Activated CD4-positive, alpha-beta T cell treated with anti-CD3 and anti-CD28 coated beads for 36 hours (primary cell): Measurements from ENCODE around the gene TMEM87A. TPM values are rescaled to one million over a fixed set of nuclear protein-coding genes. Genes with fewer than 3 reads are reported as not detected.

ENCODE experiments used
- ATAC-seq: fragments of 200-7000 bp; cut with Tn5 transposase; one replicate; pipeline ENCODE4 v1.10.0; 2021; ENCODE audit warnings: mild to moderate bottlenecking, moderate library complexity
- CTCF ChIA-PET: fragments of 350-600 bp; sonication (Branson Sonifier 250); formaldehyde crosslinking; loops from one replicate; lab custom pipeline; 2021; ENCODE audit warnings: antibody characterized with exemption; lab: Charles Lee
- POLR2A ChIA-PET: fragments of 350-600 bp; sonication (Branson Sonifier 250); formaldehyde crosslinking; loops from one replicate; lab custom pipeline; 2021; ENCODE audit warnings: antibody characterized with exemption, inconsistent platforms; lab: Charles Lee
- DNase-seq: peaks from one replicate; pipeline ENCODE4 v3.0.0-alpha.2; 2020
- H3K27ac Mint-ChIP-seq: one replicate; pipeline ENCODE4 v1.8.0; 2021; ENCODE audit warnings: mixed read lengths
- H3K27me3 Mint-ChIP-seq: one replicate; pipeline ENCODE4 v1.8.0; 2021; ENCODE audit warnings: mixed read lengths
- H3K36me3 Mint-ChIP-seq: one replicate; pipeline ENCODE4 v1.8.0; 2021; ENCODE audit warnings: low read depth, mixed read lengths
- H3K4me1 Mint-ChIP-seq: one replicate; pipeline ENCODE4 v1.8.0; 2021; ENCODE audit warnings: mixed read lengths
- H3K4me3 Mint-ChIP-seq: one replicate; pipeline ENCODE4 v1.8.0; 2021; ENCODE audit warnings: mild to moderate bottlenecking, moderate library complexity, mixed read lengths
- H3K9me3 Mint-ChIP-seq: one replicate; pipeline ENCODE4 v1.8.0; 2021; ENCODE audit warnings: low read depth, mixed read lengths
- intact Hi-C, 2 experiments: fragments of 100-400 bp; cut with DNase I in 1 of 2; cut with micrococcal nuclease in 1 of 2; formaldehyde crosslinking; loops; one replicate each; pipeline versions ENCODE4 v1.14.2 to v1.15.1; 2022 to 2024; cut with DNase I, micrococcal nuclease
- total RNA-seq, 2 experiments: library from RNA; stranded (reverse); gene quantifications; one replicate each; pipeline ENCODE4 v1.2.3, GENCODE V29; 2021

Gene TMEM87A
- total RNA-seq, 2 experiments from 2014 or later = 20.5 to 29.0 TPM

- ATAC-seq = no peak
- DNase-seq = no peak
- POLR2A ChIA-PET = no interaction called here
- no peak overlapping the region for H3K27ac Mint-ChIP-seq
- no peaks in the 10 kb centered on the region for H3K4me1 Mint-ChIP-seq
- H3K36me3 Mint-ChIP-seq = peaks cover 10% of the 10 kb centered on the region
- intact Hi-C loops = no loop called here
- H3K4me3 Mint-ChIP-seq = no peak overlapping the region
- no peaks in the 10 kb centered on the region for H3K27me3 Mint-ChIP-seq
- H3K9me3 Mint-ChIP-seq = no peaks in the 10 kb centered on the region
- CTCF ChIA-PET = interaction anchor here (0.8 kb wide), 1 partner anchor 58 kb away, joined by 3 read pairs; no protein-coding TSS in a partner anchor
Measured at GRCh38 chr15:42286445-42287029, 13.3 kb upstream of the TMEM87A start.

GRCh38 chr15:42285034-42285433 is 11.8 kb upstream of the TMEM87A start:
- Mint-ChIP-seq H3K4me1 (no peaks in the 10 kb centered on the region), H3K27ac (no peak overlapping the region), H3K36me3 (peaks cover 12% of the 10 kb centered on the region), H3K9me3 (no peaks in the 10 kb centered on the region), H3K27me3 (no peaks in the 10 kb centered on the region), H3K4me3 (no peak overlapping the region)
- intact Hi-C loops = no loop called here
- DNase-seq (no peak), ATAC-seq (no peak)
- POLR2A ChIA-PET = no interaction called here
- CTCF ChIA-PET = no interaction called here

- H3K4me3 Mint-ChIP-seq = no peak overlapping the region
- H3K4me1 Mint-ChIP-seq = no peaks in the 10 kb centered on the region
- ATAC-seq (no peak), DNase-seq (no peak)
- H3K27me3 Mint-ChIP-seq = no peaks in the 10 kb centered on the region
- H3K27ac Mint-ChIP-seq = no peak overlapping the region
- ChIA-PET POLR2A (no interaction called here), CTCF (interaction anchor here (0.8 kb wide), 1 partner anchor 22 kb away, joined by 3 read pairs; no protein-coding TSS in a partner anchor)
- intact Hi-C loops = no loop called here
- H3K9me3 Mint-ChIP-seq = no peaks in the 10 kb centered on the region
- peaks cover 14% of the 10 kb centered on the region for H3K36me3 Mint-ChIP-seq
Measured at GRCh38 chr15:42284551-42284950, 11.3 kb upstream of the TMEM87A start.

GRCh38 chr15:42283671-42284070 is 10.4 kb upstream of the TMEM87A start:
- intact Hi-C loops = no loop called here
- Mint-ChIP-seq H3K4me1 (no peaks in the 10 kb centered on the region), H3K27ac (no peak overlapping the region), H3K27me3 (no peaks in the 10 kb centered on the region), H3K9me3 (no peaks in the 10 kb centered on the region), H3K36me3 (peaks cover 14% of the 10 kb centered on the region), H3K4me3 (no peak overlapping the region)
- POLR2A ChIA-PET = interaction anchor here (0.5 kb wide), 1 partner anchor 262 kb away, joined by 3 read pairs; no protein-coding TSS in a partner anchor
- DNase-seq (no peak), ATAC-seq (no peak)
- CTCF ChIA-PET = interaction anchor here (0.8 kb wide), 1 partner anchor 23 kb away, joined by 3 read pairs; no protein-coding TSS in a partner anchor

- intact Hi-C loops = no loop called here
- Mint-ChIP-seq H3K36me3 (peaks cover 12% of the 10 kb centered on the region), H3K4me1 (no peaks in the 10 kb centered on the region), H3K4me3 (no peak overlapping the region), H3K27ac (no peak overlapping the region), H3K27me3 (no peaks in the 10 kb centered on the region), H3K9me3 (no peaks in the 10 kb centered on the region)
- ATAC-seq (no peak), DNase-seq (no peak)
- ChIA-PET CTCF (interaction anchor here (0.6 to 0.7 kb wide), 2 partner anchors 170 to 1499 kb away, joined by 3 to 4 read pairs; no protein-coding TSS in a partner anchor), POLR2A (interaction anchor here (0.5 to 1.2 kb wide), 2 partner anchors 18 to 263 kb away, joined by 3 read pairs; no protein-coding TSS in a partner anchor)
Measured at GRCh38 chr15:42282926-42283325, 9.7 kb upstream of the TMEM87A start.

GRCh38 chr15:42282344-42282743 is 9.1 kb upstream of the TMEM87A start:
- Mint-ChIP-seq H3K27me3 (no peaks in the 10 kb centered on the region), H3K27ac (no peak overlapping the region), H3K4me1 (no peaks in the 10 kb centered on the region), H3K9me3 (no peaks in the 10 kb centered on the region), H3K4me3 (no peak overlapping the region), H3K36me3 (peaks cover 10% of the 10 kb centered on the region)
- POLR2A ChIA-PET = interaction anchor here (1.2 kb wide), 1 partner anchor 17 kb away, joined by 3 read pairs; no protein-coding TSS in a partner anchor
- intact Hi-C loops = no loop called here
- no peak for ATAC-seq
- CTCF ChIA-PET = interaction anchor here (0.6 to 1.1 kb wide), 3 partner anchors 40 to 1500 kb away, joined by 3 to 5 read pairs (median 4); no protein-coding TSS in a partner anchor
- DNase-seq = no peak

- H3K4me3 Mint-ChIP-seq = no peak overlapping the region
- intact Hi-C loops = loop anchor here in 1 of 2 experiments (10.0 kb wide), 1 partner anchor 196 kb away; no protein-coding TSS in a partner anchor
- H3K9me3 Mint-ChIP-seq = no peaks in the 10 kb centered on the region
- peaks cover 13% of the 10 kb centered on the region for H3K36me3 Mint-ChIP-seq
- no peak for DNase-seq
- CTCF ChIA-PET = interaction anchor here (0.7 to 0.9 kb wide), 2 partner anchors 9 to 269 kb away, joined by 3 read pairs; partner anchors contain the start of genes HAUS2 and LRRC57
- peaks cover 12% of the 10 kb centered on the region for H3K4me1 Mint-ChIP-seq
- POLR2A ChIA-PET = no interaction called here
- no peak overlapping the region for H3K27ac Mint-ChIP-seq
- H3K27me3 Mint-ChIP-seq = no peaks in the 10 kb centered on the region
- peak; percentile 72 for ATAC-seq
Measured at GRCh38 chr15:42279234-42279723, 6.0 kb upstream of the TMEM87A start.

- Mint-ChIP-seq H3K4me1 (peaks cover 18% of the 10 kb centered on the region), H3K4me3 (no peak overlapping the region), H3K27ac (no peak overlapping the region), H3K36me3 (peaks cover 13% of the 10 kb centered on the region), H3K27me3 (no peaks in the 10 kb centered on the region), H3K9me3 (no peaks in the 10 kb centered on the region)
- ChIA-PET POLR2A (no interaction called here), CTCF (interaction anchor here (0.6 to 0.8 kb wide), 2 partner anchors 12 to 23 kb away, joined by 3 read pairs; no protein-coding TSS in a partner anchor)
- DNase-seq (no peak), ATAC-seq (no peak)
- intact Hi-C loops = loop anchor here in 1 of 2 experiments (10.0 kb wide), 1 partner anchor 198 kb away; no protein-coding TSS in a partner anchor
Measured at GRCh38 chr15:42276762-42277161, 3.5 kb upstream of the TMEM87A start.

- no peak for DNase-seq
- no peak for ATAC-seq
- Mint-ChIP-seq H3K36me3 (peaks cover 17% of the 10 kb centered on the region), H3K27me3 (no peaks in the 10 kb centered on the region), H3K4me3 (peak overlapping the region; percentile 81), H3K27ac (peak overlapping the region; percentile 82), H3K9me3 (no peaks in the 10 kb centered on the region), H3K4me1 (peaks cover 26% of the 10 kb centered on the region)
- CTCF ChIA-PET = interaction anchor here (0.6 to 1.1 kb wide), 3 partner anchors 11 to 141 kb away, joined by 3 read pairs; no protein-coding TSS in a partner anchor
- intact Hi-C loops = loop anchor here in 1 of 2 experiments (10.0 kb wide), 1 partner anchor 199 kb away; no protein-coding TSS in a partner anchor
- POLR2A ChIA-PET = interaction anchor here (0.6 kb wide), 2 partner anchors 69 to 94 kb away, joined by 4 to 5 read pairs; no protein-coding TSS in a partner anchor
Measured at GRCh38 chr15:42275780-42276391, 2.7 kb upstream of the TMEM87A start.

GRCh38 chr15:42274702-42274989 is 1.4 kb upstream of the TMEM87A start:
- ATAC-seq (no peak), DNase-seq (no peak)
- intact Hi-C loops = loop anchor here (5.0 to 10.0 kb wide), 6 partner anchors 82 to 1322 kb away; partner anchors contain the start of genes CHAC1 (in 1 of the 2), JMJD7 (in 1 of the 2) and TTBK2 (in 1 of the 2)
- Mint-ChIP-seq H3K9me3 (no peaks in the 10 kb centered on the region), H3K4me3 (peak overlapping the region; percentile 81), H3K27ac (peak overlapping the region; percentile 98), H3K36me3 (peaks cover 12% of the 10 kb centered on the region), H3K4me1 (peaks cover 37% of the 10 kb centered on the region), H3K27me3 (no peaks in the 10 kb centered on the region)
- ChIA-PET CTCF (interaction anchor here (0.6 to 1.3 kb wide), 3 partner anchors 15 to 596 kb away, joined by 3 to 4 read pairs (median 3); no protein-coding TSS in a partner anchor), POLR2A (no interaction called here)
